Fibroblast of peridontal ligament (primary cell): ENCODE data around the gene NANOG.
"Not testable (repeated sequence)": the region's sequence is repeated elsewhere in the genome, so short reads cannot be mapped to it uniquely, and the experiment has no call there.

Experiments used
- DNase-seq: peaks from one replicate; pipeline ENCODE4 v3.0.0-alpha.2; 2010; ENCODE audit errors: extremely low read depth

NANOG gene

DNA sequence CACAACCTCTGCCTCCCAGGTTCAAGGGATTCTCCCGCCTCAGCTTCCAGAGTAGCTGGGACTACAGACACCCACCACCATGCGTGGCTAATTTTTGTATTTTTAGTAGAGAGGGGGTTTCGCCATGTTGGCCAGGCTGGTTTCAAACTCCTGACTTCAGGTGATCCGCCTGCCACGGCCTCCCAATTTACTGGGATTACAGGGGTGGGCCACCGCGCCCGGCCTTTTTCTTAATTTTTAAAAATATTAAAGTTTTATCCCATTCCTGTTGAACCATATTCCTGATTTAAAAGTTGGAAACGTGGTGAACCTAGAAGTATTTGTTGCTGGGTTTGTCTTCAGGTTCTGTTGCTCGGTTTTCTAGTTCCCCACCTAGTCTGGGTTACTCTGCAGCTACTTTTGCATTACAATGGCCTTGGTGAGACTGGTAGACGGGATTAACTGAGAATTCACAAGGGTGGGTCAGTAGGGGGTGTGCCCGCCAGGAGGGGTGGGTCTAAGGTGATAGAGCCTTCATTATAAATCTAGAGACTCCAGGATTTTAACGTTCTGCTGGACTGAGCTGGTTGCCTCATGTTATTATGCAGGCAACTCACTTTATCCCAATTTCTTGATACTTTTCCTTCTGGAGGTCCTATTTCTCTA lies at the start of gene NANOG:
Gene NANOG, plus strand, starts transcription at position 519 of the 645 bp plus-strand sequence. CDS start 213 bp downstream, outside the sequence.
- not testable (repeated sequence) for DNase-seq

DNA sequence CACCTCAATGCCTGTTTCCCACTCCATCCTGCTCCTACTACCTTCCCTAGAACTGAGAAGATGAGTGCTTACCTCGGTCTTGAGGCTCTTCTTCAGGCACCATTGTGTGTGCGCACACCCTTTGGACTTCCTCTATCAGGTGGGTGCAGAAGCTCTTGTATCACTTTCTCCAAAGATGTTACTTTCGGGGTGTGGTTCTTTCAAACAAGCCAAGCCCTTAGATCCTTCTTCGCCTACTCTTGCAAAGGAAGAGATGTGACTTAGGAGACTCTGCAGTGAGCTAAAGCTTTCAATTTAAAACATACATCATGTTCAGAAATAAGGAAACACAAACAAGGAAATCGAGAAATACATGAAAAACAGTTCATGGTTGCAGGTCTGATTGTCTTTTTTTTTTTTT lies 42.0 kb upstream of the NANOG start, which contains the start of gene CLEC4C:
Gene CLEC4C, minus strand, starts transcription at position 130 of the 400 bp plus-strand sequence. Its CDS starts 27 bp downstream, at position 103.
- no peak for DNase-seq

DNA sequence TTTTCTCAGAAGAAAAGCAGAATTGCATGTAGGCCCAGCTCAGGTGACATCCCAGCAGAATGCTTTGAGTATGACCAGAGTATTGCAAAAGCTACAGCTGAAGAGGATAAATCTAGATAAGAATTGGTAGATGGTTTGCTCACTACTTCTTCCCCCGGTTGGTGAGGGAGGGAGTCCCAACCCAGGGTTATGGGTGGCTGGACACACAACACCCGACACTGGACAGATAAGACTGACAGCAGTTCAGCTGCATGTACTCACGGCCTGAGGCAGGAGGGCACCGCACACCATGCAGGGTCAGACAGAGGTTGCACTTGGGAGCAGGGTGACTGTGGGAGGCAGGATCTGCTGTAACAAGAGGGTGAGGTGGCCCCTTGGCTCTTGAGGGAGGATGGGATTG lies 40.4 kb upstream of the NANOG start:
- DNase-seq, result no peak

DNA sequence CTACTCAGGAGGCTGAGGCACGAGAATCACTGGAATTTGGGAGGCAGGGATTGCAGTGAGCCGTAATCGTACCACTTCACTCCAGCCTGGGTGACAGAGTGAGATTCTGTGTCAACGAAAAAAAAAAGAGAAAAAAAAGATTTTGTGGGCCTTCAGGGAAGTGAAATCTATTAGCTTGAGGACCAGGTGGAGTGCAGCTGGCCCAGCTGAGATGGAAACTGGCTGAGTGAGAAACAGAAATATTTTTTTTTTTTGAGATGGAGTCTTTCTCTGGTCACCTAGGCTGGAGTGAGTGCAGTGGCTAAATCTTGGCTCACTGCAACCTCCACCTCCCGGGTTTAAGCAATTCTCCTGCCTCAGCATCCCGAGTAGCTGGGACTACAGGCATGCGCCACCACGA lies 39.8 kb upstream of the NANOG start:
- no peak for DNase-seq

DNA sequence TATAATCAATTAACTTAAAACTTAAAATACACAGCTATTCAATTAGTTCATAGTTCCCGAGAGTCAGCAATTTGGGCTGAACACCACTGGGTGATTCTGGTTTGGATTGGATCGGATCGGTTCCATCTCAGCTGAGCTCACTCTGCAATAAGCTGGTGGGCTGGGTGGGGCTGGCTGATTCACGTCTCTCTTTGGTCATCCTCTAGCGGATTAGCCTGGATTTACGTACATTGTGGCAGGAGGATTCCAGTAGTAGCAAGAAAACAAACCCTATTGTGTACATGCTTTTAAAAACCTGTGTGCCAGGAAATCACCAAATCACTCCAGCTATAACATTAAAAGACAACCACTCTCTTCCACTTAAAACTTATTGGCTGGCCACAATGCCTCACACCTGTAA lies 38.9 kb upstream of the NANOG start:
- DNase-seq, result no peak

DNA sequence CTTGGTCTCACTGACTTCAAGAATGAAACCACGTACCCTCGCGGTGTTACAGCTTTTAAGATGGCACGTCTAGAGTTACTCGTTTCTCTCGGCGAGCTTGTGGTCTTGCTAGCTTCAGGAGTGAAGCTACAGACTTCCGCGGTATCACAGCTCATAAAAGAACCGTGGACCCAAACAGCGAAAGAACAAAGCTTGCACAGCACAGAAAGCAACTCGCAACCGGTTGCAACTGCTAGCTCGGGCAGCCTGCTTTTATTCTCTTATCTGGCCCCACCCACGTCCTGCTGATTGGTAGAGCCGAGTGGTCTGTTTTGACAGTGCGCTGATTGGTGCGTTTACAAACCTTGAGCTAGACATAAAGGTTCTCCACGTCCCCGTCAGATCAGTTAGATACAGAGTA lies 37.8 kb upstream of the NANOG start:
- DNase-seq, result no peak

DNA sequence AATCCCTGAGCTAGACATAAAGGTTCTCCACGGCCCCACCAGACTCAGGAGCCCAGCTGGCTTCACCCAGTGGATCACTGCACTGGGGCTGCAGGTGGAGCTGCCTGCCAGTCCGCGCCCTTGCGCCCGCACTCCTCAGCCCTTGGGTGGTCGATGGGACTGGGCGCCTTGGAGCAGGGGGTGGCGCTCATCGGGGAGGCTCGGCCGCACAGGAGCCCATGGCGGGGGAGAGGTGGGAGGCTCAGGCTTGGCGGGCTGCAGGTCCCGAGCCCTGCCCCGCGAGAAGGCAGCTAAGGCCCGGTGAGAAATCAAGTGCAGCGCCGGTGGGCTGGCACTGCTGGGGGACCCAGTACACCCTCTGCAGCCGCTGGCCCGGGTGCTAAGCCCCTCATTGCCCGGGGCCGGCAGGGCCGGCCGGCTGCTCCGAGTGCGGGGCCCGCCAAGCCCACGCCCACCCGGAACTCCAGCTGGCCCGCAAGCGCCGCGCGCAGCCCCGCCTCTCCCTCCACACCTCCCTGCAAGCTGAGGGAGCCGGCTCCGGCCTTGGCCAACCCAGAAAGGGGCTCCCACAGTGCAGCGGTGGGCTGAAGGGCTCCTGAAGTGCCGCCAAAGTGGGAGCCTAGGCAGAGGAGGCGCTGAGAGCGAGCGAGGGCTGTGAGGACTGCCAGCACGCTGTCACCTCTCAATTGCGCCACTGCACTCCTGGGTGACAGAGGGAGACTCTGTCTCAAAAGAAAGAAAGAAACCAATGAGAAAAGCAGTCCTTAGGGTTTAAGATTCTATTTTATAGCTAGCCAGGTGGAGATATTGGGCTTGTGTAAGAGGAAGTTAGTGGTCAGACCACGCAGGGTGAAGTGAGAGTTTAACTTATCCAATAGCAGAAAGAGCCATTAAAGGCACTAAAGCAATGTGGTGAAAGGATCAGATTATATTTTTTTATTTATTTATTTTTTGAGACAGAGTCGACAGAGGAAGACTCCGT lies 37.0 kb upstream of the NANOG start:
- not testable (repeated sequence) for DNase-seq

DNA sequence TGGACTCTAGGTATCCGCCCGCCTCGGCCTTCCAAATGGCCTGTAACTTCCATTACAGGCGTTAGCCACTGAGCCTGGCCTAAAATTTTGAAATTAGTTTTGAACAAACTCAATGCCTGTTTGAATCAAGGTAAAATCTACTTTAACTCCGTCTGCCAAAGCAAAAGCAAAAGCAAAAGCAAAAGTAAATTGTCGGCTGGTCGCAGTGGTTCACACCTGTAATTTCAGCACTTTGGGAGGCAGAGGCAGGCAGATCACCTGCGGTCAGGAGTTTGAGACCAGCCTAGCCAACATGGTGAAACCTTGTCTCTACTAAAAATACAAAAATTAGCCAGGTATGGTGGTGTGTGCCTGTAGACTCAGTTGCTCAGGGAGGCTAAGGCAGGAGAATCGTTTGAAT lies 33.5 kb upstream of the NANOG start:
- not testable (repeated sequence) for DNase-seq

DNA sequence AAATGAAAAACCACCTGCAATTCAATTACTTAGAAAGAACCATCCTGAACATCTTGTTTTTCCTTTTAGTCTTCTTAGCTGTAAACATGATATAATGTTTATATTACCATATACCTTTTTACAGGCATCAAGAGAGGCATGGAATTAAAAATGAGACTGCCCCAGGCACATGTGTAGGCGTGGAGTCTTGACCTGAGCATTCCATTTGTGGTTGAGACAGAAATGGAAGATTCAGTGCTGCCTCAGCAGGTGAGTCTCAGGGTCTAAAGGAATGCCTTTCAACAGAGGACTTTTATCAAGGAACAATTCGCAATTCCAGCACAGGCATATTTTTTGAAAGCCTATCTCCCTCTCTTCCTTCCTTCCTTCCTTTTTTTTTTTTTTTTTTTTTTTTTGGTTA lies 32.2 kb upstream of the NANOG start:
- DNase-seq, result no peak

DNA sequence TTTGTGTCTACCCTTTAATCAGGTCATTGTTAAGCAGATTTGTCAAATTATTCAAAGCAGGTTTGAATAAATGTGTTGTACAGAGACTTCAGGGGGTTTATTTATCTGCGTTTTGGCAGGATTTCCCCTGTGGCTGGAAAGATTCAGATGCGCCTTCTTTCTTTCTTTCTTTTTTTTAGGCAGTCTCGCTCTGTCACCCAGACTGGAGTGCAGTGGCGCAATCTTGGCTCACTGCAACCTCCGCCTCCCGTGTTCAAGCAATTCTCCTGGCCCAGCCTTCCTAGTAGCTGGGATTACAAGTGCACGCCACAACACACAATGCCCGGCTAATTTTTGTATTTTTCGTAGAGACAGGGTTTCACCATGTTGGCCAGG lies 30.4 kb upstream of the NANOG start:
- no peak for DNase-seq

DNA sequence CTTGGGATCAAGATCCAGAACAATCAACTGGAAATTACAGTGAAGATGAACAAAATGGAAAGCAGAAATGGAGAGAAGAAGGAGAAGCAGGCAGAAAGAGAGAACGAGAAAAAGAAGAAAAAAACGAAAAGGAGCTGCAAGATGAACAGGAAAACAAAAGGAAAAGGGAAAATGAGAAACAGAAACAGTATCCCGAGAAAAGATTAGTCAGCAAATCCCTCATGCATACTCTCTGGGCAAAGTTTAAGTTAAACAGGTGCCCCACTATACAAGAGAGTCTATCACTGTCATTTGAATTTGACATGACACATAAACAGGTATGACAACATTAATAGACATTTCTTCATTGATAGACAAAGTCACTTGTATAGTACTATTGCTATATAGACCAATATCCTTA lies 19.2 kb upstream of the NANOG start:
- DNase-seq, result no peak

DNA sequence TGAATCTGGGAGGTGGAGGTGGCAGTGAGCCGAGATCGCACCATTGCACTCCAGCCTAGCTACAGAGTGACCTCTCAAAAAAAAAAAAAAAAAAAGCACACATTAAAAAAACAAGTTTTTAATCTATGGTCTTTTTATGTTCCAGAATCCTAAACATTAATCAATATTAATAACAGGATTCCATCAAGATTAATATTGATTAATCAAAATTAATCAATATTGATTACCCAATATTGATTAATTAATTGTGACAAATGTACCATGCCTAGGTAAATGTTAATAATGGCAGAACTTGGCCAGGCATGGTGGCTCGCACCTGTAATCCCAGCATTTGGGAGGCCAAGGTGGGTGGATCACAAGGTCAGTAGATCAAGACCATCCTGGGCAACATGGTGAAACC lies 7.9 kb upstream of the NANOG start:
- DNase-seq, result no peak

DNA sequence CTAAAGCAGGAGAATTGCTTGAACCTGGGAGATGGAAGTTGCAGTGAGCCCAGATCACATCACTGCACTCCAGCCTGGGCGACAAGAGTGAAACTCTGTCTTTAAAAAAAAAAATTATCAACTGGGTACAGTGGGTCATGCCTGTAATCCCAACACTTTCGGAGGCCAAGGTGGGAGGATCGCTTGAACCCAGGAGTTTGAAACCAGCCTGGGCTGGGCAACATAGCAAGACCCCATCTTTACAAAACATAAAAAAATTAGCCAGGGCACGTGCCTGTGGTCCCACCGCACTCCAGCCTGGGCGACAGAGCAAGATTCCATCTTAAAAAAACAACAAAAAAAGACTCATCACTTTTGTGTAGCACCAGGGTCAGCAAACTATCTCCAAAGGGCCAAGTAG lies 7.1 kb upstream of the NANOG start:
- DNase-seq, result no peak

DNA sequence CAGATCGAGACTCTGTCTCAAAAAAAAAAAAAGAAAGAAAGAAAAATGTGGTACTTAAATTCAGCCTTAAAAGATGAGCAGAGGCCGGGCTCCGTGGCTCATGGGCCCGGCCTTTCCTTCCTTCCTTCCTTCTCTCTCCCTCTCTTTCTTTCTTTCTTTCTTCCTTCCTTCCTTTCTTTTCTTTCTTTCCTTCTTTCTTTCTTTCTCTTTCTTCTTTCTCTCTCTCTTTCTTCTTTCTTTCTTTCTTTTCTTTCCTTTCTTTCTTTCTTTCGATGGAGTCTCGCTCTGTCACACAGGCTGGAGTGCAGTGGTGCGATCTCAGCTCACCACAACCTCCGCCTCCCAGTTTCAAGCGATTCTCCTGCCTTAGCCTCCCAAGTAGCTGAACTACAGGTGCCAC lies 5.8 kb upstream of the NANOG start:
- DNase-seq, result not testable (repeated sequence)

DNA sequence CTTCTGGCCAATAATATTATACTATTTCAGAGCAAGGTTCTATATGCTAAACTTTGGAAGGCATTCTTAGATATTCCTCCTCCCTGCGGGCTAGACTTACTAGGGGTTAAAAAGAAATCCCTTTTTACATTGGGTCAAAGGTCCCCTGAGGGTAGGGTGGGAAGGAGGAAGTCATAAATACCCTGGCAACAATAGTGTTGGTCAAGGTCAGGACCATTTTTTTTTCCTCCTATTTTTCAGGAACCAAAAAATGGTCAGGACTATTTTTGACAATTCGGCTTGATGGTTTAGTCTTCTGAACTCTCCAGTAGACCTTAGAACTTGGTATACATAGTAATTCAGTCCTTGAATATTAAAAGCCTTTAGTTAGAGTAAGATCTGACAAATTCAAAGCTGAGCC lies 4.5 kb upstream of the NANOG start:
- DNase-seq, result no peak

DNA sequence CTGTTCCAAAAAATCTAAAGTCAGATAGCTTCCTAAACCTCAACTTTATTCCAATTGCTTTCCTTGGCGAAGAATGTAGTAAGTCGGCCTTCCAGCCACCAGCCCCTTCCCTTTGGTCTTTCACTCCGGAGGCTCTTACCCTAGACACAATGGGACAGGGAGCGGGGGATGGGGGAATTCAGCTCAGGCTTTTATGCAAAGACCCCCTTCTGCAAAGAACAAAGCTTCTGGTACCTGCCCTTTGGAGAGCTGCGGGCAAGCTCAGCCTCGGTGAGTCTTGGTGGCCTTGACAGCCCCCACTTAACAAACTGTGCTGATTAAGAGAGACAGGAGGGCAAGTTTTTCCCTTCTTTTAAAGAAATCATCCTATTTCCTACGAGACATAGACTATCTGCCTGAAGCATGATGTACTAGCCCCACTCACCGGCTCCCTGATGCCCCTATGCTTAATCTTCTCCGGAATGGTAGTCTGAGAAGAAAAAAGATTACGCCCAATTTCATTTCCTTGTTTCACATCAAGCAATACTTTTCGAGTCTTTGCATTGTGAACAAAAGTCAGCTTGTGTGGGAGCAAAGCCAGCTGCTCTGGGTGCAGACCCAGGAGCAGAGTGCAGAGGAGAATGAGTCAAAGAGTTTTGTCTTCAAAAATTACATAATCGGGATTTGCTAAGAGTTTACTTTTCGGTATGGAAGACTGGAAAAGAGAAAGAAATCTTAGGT lies 1.5 kb upstream of the NANOG start:
- peak; percentile 47 for DNase-seq

DNA sequence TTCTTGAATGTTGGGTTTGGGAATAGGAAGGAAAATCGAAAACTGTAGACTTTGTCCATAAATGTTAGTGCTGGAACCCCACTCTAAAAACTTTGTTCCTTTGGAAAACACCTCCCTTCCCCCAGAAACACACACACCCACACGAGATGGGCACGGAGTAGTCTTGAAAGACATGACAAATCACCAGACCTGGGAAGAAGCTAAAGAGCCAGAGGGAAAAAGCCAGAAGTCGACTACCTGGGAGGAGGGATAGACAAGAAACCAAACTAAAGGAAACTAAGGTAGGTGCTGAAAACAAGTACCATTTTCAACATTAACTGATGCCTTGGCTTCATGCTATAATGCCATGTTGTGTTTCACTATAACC lies 925 bp upstream of the NANOG start:
- DNase-seq, result no peak

DNA sequence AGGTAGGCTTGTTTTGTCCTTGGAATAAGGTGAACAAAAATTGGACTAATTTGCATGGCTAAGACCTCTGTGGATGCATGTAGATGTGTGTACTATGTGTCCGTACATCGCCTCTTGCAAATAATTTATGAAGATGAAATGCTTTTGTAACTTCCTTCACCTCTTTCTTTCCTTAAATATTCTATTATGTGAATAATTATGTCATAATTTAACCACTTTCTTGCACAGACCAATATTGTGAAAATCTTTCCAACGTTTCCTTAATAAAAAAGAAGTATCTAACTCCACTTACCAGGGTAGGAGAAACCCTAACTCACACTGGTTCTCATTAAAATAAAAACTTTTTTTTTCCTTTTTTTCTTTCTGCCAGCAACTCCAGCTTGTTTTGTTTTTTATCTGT lies 4.0 kb downstream of the NANOG start:
- no peak for DNase-seq

DNA sequence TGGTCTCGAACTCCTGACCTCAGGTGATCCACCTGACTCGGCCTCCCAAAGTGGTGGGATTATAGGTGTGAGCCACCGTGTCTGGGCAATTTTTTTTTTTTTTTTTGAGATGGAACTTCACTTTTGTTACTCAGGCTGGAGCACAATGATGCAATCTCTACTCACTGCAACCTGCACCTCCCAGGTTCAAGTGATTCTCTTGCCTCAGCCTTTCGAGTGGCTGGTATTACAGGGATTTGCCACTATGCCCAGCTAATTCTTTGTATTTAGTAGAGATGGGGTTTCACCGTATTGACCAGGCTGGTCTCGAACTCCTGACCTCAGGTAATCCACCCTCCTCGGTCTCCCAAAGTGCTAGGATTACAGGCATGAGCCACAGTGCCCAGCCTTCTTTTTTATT lies 8.1 kb downstream of the NANOG start:
- not testable (repeated sequence) for DNase-seq

DNA sequence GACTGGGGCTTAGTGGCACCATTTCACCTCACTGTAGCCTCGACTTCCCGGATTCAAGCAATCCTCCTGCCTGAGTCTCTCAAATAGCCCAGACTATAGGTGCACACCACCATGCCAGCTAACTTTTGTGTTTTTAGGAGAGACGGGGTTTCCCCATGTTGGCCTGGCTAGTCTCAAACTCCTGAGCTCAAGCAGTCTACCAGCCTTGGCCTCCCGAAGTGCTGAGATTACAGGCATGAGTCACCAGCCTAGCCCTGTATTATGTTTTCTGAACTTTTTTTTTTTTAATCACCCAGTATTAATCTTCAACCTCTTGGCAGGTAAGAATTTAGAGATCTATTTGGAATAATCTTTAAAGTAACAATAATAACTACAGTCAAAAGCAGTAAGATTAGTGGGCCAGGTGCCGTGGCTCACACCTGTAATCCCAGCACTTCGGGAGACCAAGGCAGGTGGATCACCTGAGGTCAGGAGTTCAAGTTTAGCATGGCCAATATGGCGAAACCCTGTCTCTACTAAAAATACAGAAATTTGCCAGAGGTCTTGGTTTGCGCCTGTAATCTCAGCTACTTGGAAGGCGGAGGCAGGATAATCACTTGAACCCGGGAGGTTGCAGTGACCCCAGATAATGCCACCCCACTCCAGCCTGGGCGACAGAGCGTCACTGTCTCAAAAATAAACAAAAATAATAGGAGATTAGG lies 8.6 kb downstream of the NANOG start:
- DNase-seq, result peak; percentile 7

DNA sequence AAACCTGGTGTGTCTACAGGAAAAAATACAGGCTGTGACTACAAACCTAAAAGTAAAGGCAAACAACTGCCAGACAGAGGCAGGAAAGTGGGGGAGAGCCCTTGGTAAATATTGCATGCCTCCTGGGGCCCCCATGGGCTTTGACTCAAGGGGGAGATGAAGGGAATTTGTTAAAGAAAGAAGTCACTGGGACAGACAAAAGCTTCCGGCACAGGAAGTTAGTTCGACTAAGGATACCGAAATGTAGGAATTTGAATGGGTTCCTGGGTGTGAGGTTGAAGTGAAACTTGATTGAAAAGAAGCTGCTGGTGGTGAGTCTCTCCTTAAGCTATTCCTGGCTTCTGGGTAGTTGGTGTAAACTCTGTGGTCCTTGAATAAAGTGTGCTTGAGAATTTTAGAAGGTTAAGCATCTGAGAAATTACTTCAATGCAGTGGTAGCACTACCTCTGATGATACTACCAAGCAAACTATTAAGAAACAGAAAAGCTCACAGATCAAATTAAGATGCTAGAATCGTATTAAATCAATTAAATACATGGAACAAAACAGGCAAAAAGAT lies 9.6 kb downstream of the NANOG start:
- DNase-seq, result not testable (repeated sequence)
